ENCODE results near the gene MPHOSPH8.
"Not testable (repeated sequence)": the region's sequence is repeated elsewhere in the genome, so short reads cannot be mapped to it uniquely, and the experiment has no call there.

The MPHOSPH8 gene

GRCh38 chr13:19680751-19681150 is 47.3 kb downstream of the MPHOSPH8 start:
- DNase-seq = no peak

GRCh38 chr13:19681517-19681916 is 48.1 kb downstream of the MPHOSPH8 start:
- DNase-seq = no peak

GRCh38 chr13:19685034-19685433 is 51.6 kb downstream of the MPHOSPH8 start:
- no peak for DNase-seq

- no peak for DNase-seq
These were observed 52.0 kb downstream of the MPHOSPH8 start for GRCh38 chr13:19685437-19685836.

GRCh38 chr13:19691447-19691846 is 58.0 kb downstream of the MPHOSPH8 start:
- not testable (repeated sequence) for DNase-seq

- DNase-seq = no peak
These were observed 62.0 kb downstream of the MPHOSPH8 start for GRCh38 chr13:19695428-19695827.

GRCh38 chr13:19695829-19696228 is 62.4 kb downstream of the MPHOSPH8 start:
- no peak for DNase-seq

GRCh38 chr13:19700963-19701362 is 67.5 kb downstream of the MPHOSPH8 start:
- not testable (repeated sequence) for DNase-seq

GRCh38 chr13:19701619-19702018 is 68.2 kb downstream of the MPHOSPH8 start:
- DNase-seq = not testable (repeated sequence)

- not testable (repeated sequence) for DNase-seq
These were observed 70.8 kb downstream of the MPHOSPH8 start for GRCh38 chr13:19704256-19704655.

GRCh38 chr13:19709039-19709438 is 75.6 kb downstream of the MPHOSPH8 start:
- DNase-seq = not testable (repeated sequence)

GRCh38 chr13:19709782-19710181 is 76.3 kb downstream of the MPHOSPH8 start:
- DNase-seq = not testable (repeated sequence)

GRCh38 chr13:19713186-19713965 is 79.9 kb downstream of the MPHOSPH8 start:
- DNase-seq = no peak

- DNase-seq = no peak
These were observed 86.6 kb downstream of the MPHOSPH8 start for GRCh38 chr13:19720039-19720438.

Data from anterior cingulate cortex (tissue), 58 donors.